ENCODE results near the gene ACTR6.
"Not testable (repeated sequence)": the region's sequence is repeated elsewhere in the genome, so short reads cannot be mapped to it uniquely, and the experiment has no call there.

ACTR6 gene

GRCh38 chr12:100221523-100221922 is 20.9 kb downstream of the ACTR6 start:
- DNase-seq (ENCODE audit: low read depth) = no peak

GRCh38 chr12:100222173-100222572 is 21.6 kb downstream of the ACTR6 start:
- DNase-seq (ENCODE audit: low read depth) = not testable (repeated sequence)

GRCh38 chr12:100225491-100225890 is 24.9 kb downstream of the ACTR6 start:
- no peak for DNase-seq (ENCODE audit: low read depth)

GRCh38 chr12:100229036-100229635 is 28.5 kb downstream of the ACTR6 start:
- no peak for DNase-seq (ENCODE audit: low read depth)

GRCh38 chr12:100229876-100230275 is 29.3 kb downstream of the ACTR6 start:
- no peak for DNase-seq (ENCODE audit: low read depth)

- DNase-seq (ENCODE audit: low read depth) = not testable (repeated sequence)
These were observed 31.3 kb downstream of the ACTR6 start for GRCh38 chr12:100231873-100232272.

- DNase-seq (ENCODE audit: low read depth) = no peak
These were observed 33.6 kb downstream of the ACTR6 start for GRCh38 chr12:100234166-100234565.

- DNase-seq (ENCODE audit: low read depth) = no peak
These were observed 34.1 kb downstream of the ACTR6 start for GRCh38 chr12:100234591-100235304.

GRCh38 chr12:100238801-100239200 is 38.2 kb downstream of the ACTR6 start:
- DNase-seq (ENCODE audit: low read depth) = no peak

GRCh38 chr12:100239589-100239988 is 39.0 kb downstream of the ACTR6 start:
- DNase-seq (ENCODE audit: low read depth) = no peak

- no peak for DNase-seq (ENCODE audit: low read depth)
These were observed 42.5 kb downstream of the ACTR6 start for GRCh38 chr12:100243137-100243536.

- no peak for DNase-seq (ENCODE audit: low read depth)
These were observed 47.1 kb downstream of the ACTR6 start for GRCh38 chr12:100247765-100248164.

GRCh38 chr12:100248886-100249285 is 48.3 kb downstream of the ACTR6 start:
- DNase-seq (ENCODE audit: low read depth) = no peak

- DNase-seq (ENCODE audit: low read depth) = no peak
These were observed 49.3 kb downstream of the ACTR6 start for GRCh38 chr12:100249941-100250340.

- DNase-seq (ENCODE audit: low read depth) = no peak
These were observed 51.3 kb downstream of the ACTR6 start for GRCh38 chr12:100251917-100252316.

- no peak for DNase-seq (ENCODE audit: low read depth)
These were observed 52.8 kb downstream of the ACTR6 start for GRCh38 chr12:100253437-100253836.

GRCh38 chr12:100254876-100255275 is 54.3 kb downstream of the ACTR6 start:
- no peak for DNase-seq (ENCODE audit: low read depth)

GRCh38 chr12:100258127-100258526 is 57.5 kb downstream of the ACTR6 start:
- no peak for DNase-seq (ENCODE audit: low read depth)

- no peak for DNase-seq (ENCODE audit: low read depth)
These were observed 62.5 kb downstream of the ACTR6 start for GRCh38 chr12:100263131-100263530.

GRCh38 chr12:100265107-100265506 is 64.5 kb downstream of the ACTR6 start:
- not testable (repeated sequence) for DNase-seq (ENCODE audit: low read depth)

GRCh38 chr12:100265732-100266584 is 65.3 kb downstream of the ACTR6 start:
- no peak for DNase-seq (ENCODE audit: low read depth)

GRCh38 chr12:100266585-100266834 is 65.9 kb downstream of the ACTR6 start:
- DNase-seq (ENCODE audit: low read depth) = peak; percentile 82
